Right renal cortex interstitium (tissue), 3 donors: Measurements from ENCODE around the gene POLRMT. TPM values are rescaled to one million over a fixed set of nuclear protein-coding genes. Genes with fewer than 3 reads are reported as not detected.
"Not testable (repeated sequence)": the region's sequence is repeated elsewhere in the genome, so short reads cannot be mapped to it uniquely, and the experiment has no call there.

Experiments
- DNase-seq, 3 donors: peaks; one replicate each; pipeline ENCODE4 v3.0.0-alpha.2; 2013; ENCODE audit warnings: low read depth in 3 of 3, low spot score in 2 of 3
- polyA plus RNA-seq, 3 donors: library from polyadenylated mRNA; unstranded; fragments of 120-200 nt; gene quantifications; one replicate each; pipeline ENCODE4 v1.2.1, GENCODE V29; 2013; ENCODE audit not compliant: insufficient read length in 3 of 3

POLRMT gene
- polyA plus RNA-seq, 3 donors: 55.5 to 58.1 (median 56.1) TPM

GRCh38 chr19:616062-616700, 17.2 kb downstream of the POLRMT start:
- no peak for DNase-seq

GRCh38 chr19:615619-616018, 17.7 kb downstream of the POLRMT start:
- DNase-seq: no peak

- DNase-seq: no peak
Observed at GRCh38 chr19:613732-614567, 19.4 kb downstream of the POLRMT start.

DNA sequence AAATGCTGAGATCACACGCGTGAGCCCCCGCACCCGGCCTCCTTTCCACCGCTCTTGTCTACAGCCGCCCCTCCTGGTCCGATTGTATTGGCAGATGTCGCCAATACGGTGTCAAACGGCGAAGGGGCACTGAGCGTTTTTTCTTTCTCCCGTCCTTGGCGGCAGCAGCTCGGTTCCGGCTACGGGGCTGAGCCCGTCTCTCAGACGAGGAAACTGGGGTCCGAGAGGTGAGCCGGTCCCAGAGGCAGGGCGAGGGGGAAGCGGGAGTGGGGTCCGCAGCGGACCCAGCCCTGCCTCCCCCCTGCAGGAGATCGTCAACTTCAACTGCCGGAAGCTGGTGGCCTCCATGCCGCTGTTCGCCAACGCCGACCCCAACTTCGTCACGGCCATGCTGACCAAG, 20.4 kb downstream of the POLRMT start:
- no peak for DNase-seq

DNA sequence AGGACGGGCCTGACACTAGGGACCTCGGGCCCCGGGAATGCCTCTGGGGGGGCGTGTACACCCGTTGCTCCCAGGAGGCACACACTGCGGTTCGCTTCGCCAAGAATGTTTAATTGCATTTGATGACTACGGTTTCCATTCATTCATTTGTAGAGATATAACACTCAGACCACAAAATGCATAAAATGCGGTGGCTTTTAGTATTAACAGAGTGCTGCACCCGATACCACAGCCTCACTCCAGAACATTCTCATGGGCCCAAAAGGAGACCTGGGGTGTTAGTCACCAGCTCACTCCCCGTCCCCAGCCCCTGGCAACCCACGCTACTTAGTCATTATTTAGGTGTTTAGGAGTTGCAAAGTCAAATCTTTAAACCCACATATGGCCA, 21.9 kb downstream of the POLRMT start:
- no peak for DNase-seq

DNA sequence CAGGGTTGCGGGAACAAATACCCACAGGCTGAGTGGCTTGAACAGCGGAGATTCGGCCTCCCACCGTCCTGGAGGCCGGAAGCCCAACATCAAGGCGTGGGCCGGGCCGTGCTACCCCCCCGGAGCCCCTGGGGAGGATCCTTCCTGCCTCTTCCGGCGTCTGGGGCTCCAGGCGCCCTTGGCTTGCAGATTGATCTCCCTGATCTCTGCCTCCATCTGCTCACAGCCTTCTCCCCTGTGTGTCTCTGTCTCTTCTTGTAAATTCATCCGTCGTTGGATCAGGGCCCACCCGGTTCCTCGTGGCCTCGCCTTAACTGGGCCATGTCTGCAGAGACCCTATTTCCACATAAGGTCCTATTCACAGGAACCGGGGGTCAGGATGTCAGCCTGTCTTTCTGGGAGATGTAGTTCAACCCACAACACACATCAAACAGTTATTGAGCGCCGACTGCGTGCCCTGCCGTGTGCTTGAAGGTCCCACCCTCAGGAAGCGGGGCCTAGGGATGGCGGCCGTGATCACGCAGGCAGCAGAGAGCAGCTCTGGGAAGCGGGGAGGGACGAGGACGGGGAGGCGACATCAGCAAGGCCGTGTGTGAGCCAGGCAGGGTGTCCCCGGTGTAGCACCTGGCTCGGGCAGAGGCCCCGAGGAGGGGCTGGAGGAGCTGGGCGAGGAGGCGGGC, 22.4 kb downstream of the POLRMT start:
- DNase-seq: no peak

DNA sequence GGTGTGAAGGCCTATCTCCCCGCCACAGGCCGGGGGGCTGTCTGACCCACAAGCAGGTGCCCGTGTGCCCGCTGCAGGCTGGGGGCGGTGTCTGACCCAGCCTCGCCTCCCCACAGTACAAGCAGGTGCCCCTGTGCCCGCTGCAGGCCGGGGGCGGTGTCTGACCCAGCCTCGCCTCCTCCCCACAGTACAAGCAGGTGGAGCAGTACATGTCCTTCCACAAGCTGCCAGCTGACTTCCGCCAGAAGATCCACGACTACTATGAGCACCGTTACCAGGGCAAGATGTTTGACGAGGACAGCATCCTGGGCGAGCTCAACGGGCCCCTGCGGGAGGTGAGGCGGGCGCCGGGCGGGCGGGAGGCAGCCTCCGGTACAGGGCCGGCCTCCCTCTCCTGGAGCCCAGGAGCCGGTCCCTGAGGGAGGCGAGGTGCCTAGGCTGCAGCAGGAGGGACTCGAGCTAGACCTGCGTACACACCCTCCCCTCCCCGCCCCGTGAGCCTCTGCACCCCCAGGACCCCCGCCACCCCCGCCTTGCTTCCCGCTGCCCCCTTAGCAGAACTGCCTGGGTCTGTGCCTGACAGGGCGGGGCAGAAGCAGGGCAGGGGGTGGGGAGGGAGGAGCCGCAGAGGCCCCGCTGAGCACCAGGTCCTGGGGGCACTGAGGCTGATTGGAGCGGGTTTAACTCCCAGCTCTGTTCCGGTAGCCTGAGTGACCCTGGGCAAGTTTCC, 23.1 kb downstream of the POLRMT start:
- DNase-seq: no peak

- DNase-seq: no peak
Observed at GRCh38 chr19:609004-609346, 24.4 kb downstream of the POLRMT start.

GRCh38 chr19:608155-609003, 25.0 kb downstream of the POLRMT start:
- DNase-seq: no peak

- no peak for DNase-seq
Observed at GRCh38 chr19:607301-608154, 25.8 kb downstream of the POLRMT start.

- DNase-seq: not testable (repeated sequence)
Observed at GRCh38 chr19:605061-605971, 28.0 kb downstream of the POLRMT start.

DNA sequence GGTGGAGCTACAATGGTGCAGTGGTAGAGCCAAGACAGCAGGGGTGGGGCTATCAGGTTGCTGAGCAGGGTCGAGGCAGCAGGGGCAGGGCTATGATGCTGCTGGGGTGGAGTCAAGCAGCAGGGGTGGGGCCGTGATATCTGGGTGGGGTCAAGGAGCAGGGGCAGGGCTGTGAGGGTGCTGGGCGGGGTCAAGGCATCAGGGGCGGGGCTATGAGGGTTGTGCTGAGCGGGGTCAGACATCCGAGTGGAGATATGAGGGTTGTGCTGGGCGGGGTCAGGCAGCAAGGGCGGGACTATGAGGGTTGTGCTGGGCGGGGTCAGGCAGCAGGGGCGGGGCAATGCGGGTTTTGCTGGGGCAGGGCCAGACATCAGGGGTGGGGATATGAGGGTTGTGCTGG, 29.0 kb downstream of the POLRMT start:
- DNase-seq: no peak

- not testable (repeated sequence) for DNase-seq
Observed at GRCh38 chr19:603779-604178, 29.6 kb downstream of the POLRMT start.

DNA sequence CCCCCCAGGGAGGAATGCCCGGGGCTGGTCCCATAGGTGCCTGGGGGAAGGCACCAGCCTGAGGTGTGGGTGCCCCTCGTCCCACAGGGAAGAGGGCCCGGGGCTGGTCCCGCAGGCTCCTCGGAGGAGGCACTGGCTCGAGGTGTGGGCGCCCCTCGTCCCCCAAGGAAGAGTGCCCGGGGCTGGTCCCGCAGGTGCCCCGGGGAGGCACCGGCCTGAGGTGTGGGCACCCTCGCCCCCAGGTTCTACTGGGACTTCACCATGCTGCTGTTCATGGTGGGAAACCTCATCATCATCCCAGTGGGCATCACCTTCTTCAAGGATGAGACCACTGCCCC, 30.1 kb downstream of the POLRMT start:
- DNase-seq: not testable (repeated sequence)

- DNase-seq: no peak
Observed at GRCh38 chr19:602391-603301, 30.7 kb downstream of the POLRMT start.

DNA sequence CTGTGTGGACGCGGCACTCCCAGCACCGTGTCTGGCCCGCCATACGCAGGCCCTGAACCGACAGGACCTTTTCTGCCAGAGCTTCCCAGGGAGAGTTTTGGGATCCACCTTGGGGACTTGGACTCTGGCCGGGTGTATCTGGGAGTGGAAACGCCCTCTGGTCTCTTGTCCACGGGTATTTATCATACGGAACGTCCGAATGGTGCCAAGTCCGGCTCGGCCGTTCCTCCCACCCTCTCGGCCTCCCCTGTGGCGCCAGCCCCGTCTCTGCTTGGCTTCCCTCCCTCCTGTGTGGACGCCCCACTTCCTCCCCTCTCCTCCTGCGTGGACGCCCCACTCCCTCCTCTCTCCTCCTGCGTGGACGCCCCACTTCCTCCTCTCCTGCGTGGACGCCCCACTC, 31.5 kb downstream of the POLRMT start:
- no peak for DNase-seq

- no peak for DNase-seq
Observed at GRCh38 chr19:601310-601709, 32.0 kb downstream of the POLRMT start.
